ENCODE results near the gene MRM1. TPM values are rescaled to one million over a fixed set of nuclear protein-coding genes. Genes with fewer than 3 reads are reported as not detected.
A peak's percentile ranks its signal among the peaks of the same experiment; 100 is the strongest.

Gene MRM1
- polyA plus RNA-seq (2013, experiment 1 of 2): 2.0 TPM
- 1.1 TPM for polyA plus RNA-seq (2013, experiment 2 of 2)

- 0 to 1% methylated on average over 55 to 58 of the region's 60 CpGs for WGBS, 2 experiments (ENCODE audit: insufficient coverage in 2 of 2)
- H3K27ac ChIP-seq (ENCODE audit: low read depth, low read length, severe bottlenecking): peak within 1 kb of the TSS; percentile 65
- peak within 1 kb of the TSS; percentile 63 for H3K4me3 ChIP-seq (ENCODE audit: extremely low read depth, insufficient read depth, low read length, poor library complexity, severe bottlenecking)
- H3K9me3 ChIP-seq (ENCODE audit: control insufficient read depth, low read length): no peaks in the 10 kb centered on the region
- H3K36me3 ChIP-seq (ENCODE audit: control insufficient read depth, insufficient read depth, low read length): peaks cover 13% of the 10 kb centered on the region
- H3K4me1 ChIP-seq (ENCODE audit: control insufficient read depth, insufficient read depth, low read length, poor library complexity, severe bottlenecking): peaks cover 13% of the 10 kb centered on the region
These were observed at the start of gene MRM1 for GRCh38 chr17:36601303-36602029. TSS of gene MRM1 (plus strand) at chr17:36601583. CDS start at chr17:36601811, 228 bp downstream.

DNA sequence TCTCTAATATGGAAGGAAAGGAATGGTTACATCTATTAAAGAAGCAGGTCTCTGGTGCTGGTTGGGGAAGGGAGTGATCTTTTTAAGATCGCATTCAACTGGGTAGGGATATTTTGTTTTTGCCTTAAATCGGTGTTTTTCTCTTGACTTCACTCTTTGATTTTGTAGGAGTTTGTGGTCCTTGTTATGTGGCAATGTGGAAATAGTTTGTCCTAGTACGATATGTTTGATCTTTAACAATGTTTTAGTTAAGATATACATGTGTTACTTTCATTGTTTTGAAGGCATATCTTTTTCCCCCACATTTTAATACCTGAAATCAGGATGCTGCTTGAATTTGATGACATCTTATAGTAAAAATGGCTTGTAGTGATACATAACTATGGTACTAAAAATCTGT lies 47.9 kb upstream of the MRM1 start:
- Histone ChIP-seq H3K27ac (ENCODE audit: low read depth, low read length, severe bottlenecking) (no peak overlapping the region), H3K36me3 (ENCODE audit: control insufficient read depth, insufficient read depth, low read length) (peaks cover 54% of the 10 kb centered on the region), H3K9me3 (ENCODE audit: control insufficient read depth, low read length) (no peaks in the 10 kb centered on the region), H3K4me3 (ENCODE audit: extremely low read depth, insufficient read depth, low read length, poor library complexity, severe bottlenecking) (no peak overlapping the region), H3K4me1 (ENCODE audit: control insufficient read depth, insufficient read depth, low read length, poor library complexity, severe bottlenecking) (no peaks in the 10 kb centered on the region)
- 93 to 94% methylated on average over 2 of the region's 3 CpGs for WGBS, 2 experiments (ENCODE audit: insufficient coverage in 2 of 2)

DNA sequence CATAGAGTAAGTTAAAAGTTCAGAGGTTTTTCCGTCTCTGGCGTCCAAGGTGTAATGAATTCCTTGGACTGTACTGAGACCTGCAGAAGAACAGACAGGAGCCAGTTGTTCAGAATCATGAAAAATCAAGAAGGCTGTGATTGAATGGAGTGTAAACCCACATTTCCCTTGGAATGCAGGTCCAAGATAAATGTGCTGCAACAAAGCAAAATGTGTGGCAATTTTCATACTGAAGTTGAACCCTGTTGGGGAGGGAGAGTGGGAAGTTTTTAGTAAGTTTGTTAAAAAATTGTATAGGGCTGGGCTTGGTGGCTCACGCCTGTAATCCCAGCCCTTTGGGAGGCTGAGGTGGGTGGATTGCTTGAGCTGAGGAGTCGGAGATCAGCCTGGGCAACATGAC lies 35.3 kb upstream of the MRM1 start:
- WGBS, 2 experiments (ENCODE audit: insufficient coverage in 2 of 2): 100% methylated on average over 3 of the region's 4 CpGs
- Histone ChIP-seq H3K9me3 (ENCODE audit: control insufficient read depth, low read length) (no peaks in the 10 kb centered on the region), H3K36me3 (ENCODE audit: control insufficient read depth, insufficient read depth, low read length) (peaks cover 89% of the 10 kb centered on the region)

DNA sequence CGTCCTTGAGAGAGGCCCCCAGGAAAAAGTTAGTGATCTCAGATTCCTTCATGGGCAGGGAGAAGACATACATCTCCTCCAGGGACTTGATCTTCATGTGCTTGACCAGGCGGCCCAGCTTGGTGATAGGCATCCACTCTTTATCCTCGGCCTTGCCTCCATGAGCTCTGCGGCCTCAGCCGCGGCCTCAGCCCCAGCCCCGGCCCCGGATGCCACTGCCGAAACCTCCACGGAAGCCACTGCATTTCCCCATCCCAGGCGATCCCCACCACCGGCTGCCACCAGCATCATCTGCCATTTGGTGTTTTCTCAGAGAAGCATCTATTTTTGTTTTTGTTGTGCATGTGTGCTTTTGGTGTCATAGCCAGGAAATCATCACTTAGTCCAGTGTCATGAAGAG lies 26.4 kb upstream of the MRM1 start:
- WGBS, 2 experiments (ENCODE audit: insufficient coverage in 2 of 2): 94 to 97% methylated on average over 6 to 9 of the region's 12 CpGs
- no peaks in the 10 kb centered on the region for H3K4me1 ChIP-seq (ENCODE audit: control insufficient read depth, insufficient read depth, low read length, poor library complexity, severe bottlenecking)
- H3K36me3 ChIP-seq (ENCODE audit: control insufficient read depth, insufficient read depth, low read length): peaks cover 81% of the 10 kb centered on the region
- no peak overlapping the region for H3K4me3 ChIP-seq (ENCODE audit: extremely low read depth, insufficient read depth, low read length, poor library complexity, severe bottlenecking)
- H3K9me3 ChIP-seq (ENCODE audit: control insufficient read depth, low read length): no peaks in the 10 kb centered on the region
- H3K27ac ChIP-seq (ENCODE audit: low read depth, low read length, severe bottlenecking): no peak overlapping the region

More for the DNA sequence above, 35.3 kb upstream of the MRM1 start:
- Histone ChIP-seq H3K4me1 (ENCODE audit: control insufficient read depth, insufficient read depth, low read length, poor library complexity, severe bottlenecking) (no peaks in the 10 kb centered on the region), H3K4me3 (ENCODE audit: extremely low read depth, insufficient read depth, low read length, poor library complexity, severe bottlenecking) (no peak overlapping the region), H3K27ac (ENCODE audit: low read depth, low read length, severe bottlenecking) (no peak overlapping the region)

DNA sequence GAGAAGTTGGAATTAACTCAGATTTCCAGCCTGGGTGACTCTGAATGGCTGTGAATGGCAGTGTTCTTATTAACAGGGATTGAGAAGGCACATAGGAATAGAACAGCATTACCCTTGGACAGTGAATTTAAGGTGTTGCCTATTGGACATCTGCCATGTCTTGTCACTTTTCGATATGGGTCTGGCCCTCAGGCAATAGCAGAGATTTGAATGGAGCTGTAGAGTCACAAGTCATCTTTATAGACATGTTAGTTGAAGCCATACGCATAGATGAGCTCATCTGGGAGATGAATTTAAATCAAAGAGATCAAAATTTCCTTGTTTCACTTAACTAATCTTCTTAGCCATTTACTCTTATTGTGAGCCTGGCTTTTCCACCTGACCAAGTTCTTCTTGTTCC lies 24.6 kb upstream of the MRM1 start:
- Histone ChIP-seq H3K36me3 (ENCODE audit: control insufficient read depth, insufficient read depth, low read length) (peaks cover 82% of the 10 kb centered on the region), H3K9me3 (ENCODE audit: control insufficient read depth, low read length) (no peaks in the 10 kb centered on the region), H3K27ac (ENCODE audit: low read depth, low read length, severe bottlenecking) (no peak overlapping the region), H3K4me3 (ENCODE audit: extremely low read depth, insufficient read depth, low read length, poor library complexity, severe bottlenecking) (no peak overlapping the region), H3K4me1 (ENCODE audit: control insufficient read depth, insufficient read depth, low read length, poor library complexity, severe bottlenecking) (no peaks in the 10 kb centered on the region)
- WGBS, 2 experiments (ENCODE audit: insufficient coverage in 2 of 2): 100% methylated on average over 1 to 2 of the region's 2 CpGs

- Histone ChIP-seq H3K27ac (ENCODE audit: low read depth, low read length, severe bottlenecking) (no peak overlapping the region), H3K9me3 (ENCODE audit: control insufficient read depth, low read length) (no peaks in the 10 kb centered on the region), H3K4me3 (ENCODE audit: extremely low read depth, insufficient read depth, low read length, poor library complexity, severe bottlenecking) (no peak overlapping the region), H3K4me1 (ENCODE audit: control insufficient read depth, insufficient read depth, low read length, poor library complexity, severe bottlenecking) (no peaks in the 10 kb centered on the region), H3K36me3 (ENCODE audit: control insufficient read depth, insufficient read depth, low read length) (peaks cover 78% of the 10 kb centered on the region)
- 100% methylated on average over 1 of the region's 2 CpGs for WGBS, 2 experiments (ENCODE audit: insufficient coverage in 2 of 2)
These were observed 22.7 kb upstream of the MRM1 start for GRCh38 chr17:36578671-36579070.

- no peaks in the 10 kb centered on the region for H3K4me1 ChIP-seq (ENCODE audit: control insufficient read depth, insufficient read depth, low read length, poor library complexity, severe bottlenecking)
- H3K27ac ChIP-seq (ENCODE audit: low read depth, low read length, severe bottlenecking): no peak overlapping the region
- H3K4me3 ChIP-seq (ENCODE audit: extremely low read depth, insufficient read depth, low read length, poor library complexity, severe bottlenecking): no peak overlapping the region
- H3K9me3 ChIP-seq (ENCODE audit: control insufficient read depth, low read length): no peaks in the 10 kb centered on the region
- WGBS, 2 experiments (ENCODE audit: insufficient coverage in 2 of 2): 100% methylated on average over 1 of the region's 1 CpG; no CpG with 5 or more reads in 1 of the 2 experiments
- peaks cover 93% of the 10 kb centered on the region for H3K36me3 ChIP-seq (ENCODE audit: control insufficient read depth, insufficient read depth, low read length)
These were observed 17.6 kb upstream of the MRM1 start for GRCh38 chr17:36583787-36584186.

- Histone ChIP-seq H3K9me3 (ENCODE audit: control insufficient read depth, low read length) (no peaks in the 10 kb centered on the region), H3K4me3 (ENCODE audit: extremely low read depth, insufficient read depth, low read length, poor library complexity, severe bottlenecking) (no peak overlapping the region), H3K27ac (ENCODE audit: low read depth, low read length, severe bottlenecking) (no peak overlapping the region), H3K36me3 (ENCODE audit: control insufficient read depth, insufficient read depth, low read length) (peaks cover 79% of the 10 kb centered on the region), H3K4me1 (ENCODE audit: control insufficient read depth, insufficient read depth, low read length, poor library complexity, severe bottlenecking) (no peaks in the 10 kb centered on the region)
- 100% methylated on average over 1 to 2 of the region's 2 CpGs for WGBS, 2 experiments (ENCODE audit: insufficient coverage in 2 of 2)
These were observed 15.2 kb upstream of the MRM1 start for GRCh38 chr17:36586138-36586537.

GRCh38 chr17:36590082-36590481 lies 11.3 kb upstream of the MRM1 start:
- H3K4me3 ChIP-seq (ENCODE audit: extremely low read depth, insufficient read depth, low read length, poor library complexity, severe bottlenecking): no peak overlapping the region
- H3K27ac ChIP-seq (ENCODE audit: low read depth, low read length, severe bottlenecking): no peak overlapping the region
- WGBS, 2 experiments (ENCODE audit: insufficient coverage in 2 of 2): 96 to 97% methylated on average over 2 of the region's 2 CpGs
- H3K36me3 ChIP-seq (ENCODE audit: control insufficient read depth, insufficient read depth, low read length): peaks cover 57% of the 10 kb centered on the region
- no peaks in the 10 kb centered on the region for H3K9me3 ChIP-seq (ENCODE audit: control insufficient read depth, low read length)
- H3K4me1 ChIP-seq (ENCODE audit: control insufficient read depth, insufficient read depth, low read length, poor library complexity, severe bottlenecking): peaks cover 5% of the 10 kb centered on the region

DNA sequence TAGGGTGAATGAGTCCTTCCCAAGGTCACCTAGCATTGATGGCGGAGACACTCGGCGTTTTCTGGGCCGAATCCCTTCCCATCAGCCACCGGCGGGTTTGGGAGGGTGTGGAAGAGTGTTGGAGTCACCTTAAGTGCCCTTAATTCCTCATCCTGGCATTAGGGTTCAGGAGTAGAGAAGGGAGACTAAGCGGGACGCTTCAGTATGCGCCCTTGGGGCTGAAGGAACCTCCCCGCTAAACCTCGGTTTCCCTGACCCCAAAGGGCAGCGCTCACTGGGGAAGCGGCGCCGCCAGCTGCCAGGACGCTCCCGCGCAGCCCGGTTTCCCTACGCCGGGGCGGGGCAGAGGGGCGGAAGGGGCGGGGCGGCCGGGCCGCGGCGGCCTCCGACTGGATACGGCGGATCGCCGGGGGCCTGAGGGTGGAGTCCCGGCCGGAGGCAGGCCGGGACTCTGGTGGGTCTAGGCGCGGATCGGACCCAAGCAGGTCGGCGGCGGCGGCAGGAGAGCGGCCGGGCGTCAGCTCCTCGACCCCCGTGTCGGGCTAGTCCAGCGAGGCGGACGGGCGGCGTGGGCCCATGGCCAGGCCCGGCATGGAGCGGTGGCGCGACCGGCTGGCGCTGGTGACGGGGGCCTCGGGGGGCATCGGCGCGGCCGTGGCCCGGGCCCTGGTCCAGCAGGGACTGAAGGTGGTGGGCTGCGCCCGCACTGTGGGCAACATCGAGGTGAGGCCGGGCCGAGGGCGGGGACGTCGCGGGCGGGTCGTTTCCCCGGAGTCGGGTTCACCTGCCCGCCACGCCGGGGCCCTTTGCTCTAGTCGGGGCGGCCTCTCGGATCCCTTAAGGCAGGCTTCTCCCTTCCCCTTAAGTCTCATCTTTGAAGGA lies 9.7 kb upstream of the MRM1 start, which contains the start of gene DHRS11:
DHRS11 (plus strand) TSS at position 446 of the 882 bp plus-strand sequence; CDS start at position 577, 131 bp downstream.
- H3K9me3 ChIP-seq (ENCODE audit: control insufficient read depth, low read length): no peaks in the 10 kb centered on the region
- WGBS, 2 experiments (ENCODE audit: insufficient coverage in 2 of 2): 0 to 9% methylated on average over 52 to 79 of the region's 87 CpGs
- H3K27ac ChIP-seq (ENCODE audit: low read depth, low read length, severe bottlenecking): peak within 1 kb of the TSS; percentile 6
- peaks cover 5% of the 10 kb centered on the region for H3K4me1 ChIP-seq (ENCODE audit: control insufficient read depth, insufficient read depth, low read length, poor library complexity, severe bottlenecking)
- H3K36me3 ChIP-seq (ENCODE audit: control insufficient read depth, insufficient read depth, low read length): peaks cover 48% of the 10 kb centered on the region
- peak within 1 kb of the TSS; percentile 75 for H3K4me3 ChIP-seq (ENCODE audit: extremely low read depth, insufficient read depth, low read length, poor library complexity, severe bottlenecking)

Data from mesodermal cell (in vitro differentiated cells).